Measurements from ENCODE around the gene TRAPPC8. TPM values are rescaled to one million over a fixed set of nuclear protein-coding genes. Genes with fewer than 3 reads are reported as not detected.

The TRAPPC8 gene
- total RNA-seq, 4 donors from 2014 or later: 15.5 to 38.1 (median 31.2) TPM

DNA sequence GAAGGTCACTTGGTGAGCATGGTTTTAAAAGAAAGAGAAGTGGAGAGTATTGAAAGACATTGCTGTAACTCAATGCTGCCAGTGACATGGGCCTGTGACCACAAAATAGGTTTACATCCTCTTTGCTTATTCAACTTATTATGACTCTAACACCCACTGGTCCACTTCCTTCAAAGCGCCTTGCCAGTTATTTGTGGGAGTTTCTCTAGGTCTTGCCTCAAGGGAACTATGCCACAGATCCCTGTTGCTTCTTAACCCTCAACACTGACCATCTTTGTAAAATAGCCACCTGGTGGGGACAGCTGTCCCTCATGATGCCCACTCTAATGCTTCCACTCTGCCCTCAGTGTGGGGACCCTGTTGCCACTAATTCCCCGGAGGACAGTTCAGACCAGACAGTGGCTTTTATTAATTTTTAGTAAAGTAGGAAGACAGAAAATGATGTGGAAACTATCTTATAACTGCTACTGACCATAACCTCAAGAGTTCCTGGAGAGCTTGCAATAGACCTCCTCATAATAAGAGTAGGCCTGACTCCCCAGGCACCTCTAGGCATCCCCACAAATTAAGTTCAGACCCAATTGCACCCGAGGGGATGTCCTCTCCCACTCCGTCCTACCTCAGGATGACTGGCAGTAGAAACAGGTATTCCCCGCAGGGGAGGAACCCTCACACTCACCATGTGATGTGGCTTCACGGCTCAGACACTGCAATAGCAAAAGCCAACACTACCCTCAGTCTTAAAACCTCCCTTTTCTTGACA is 150.9 kb downstream of the TRAPPC8 start:
- TF ChIP-seq POLR2A (IDR thresholded peaks at IDR 0.05): no peak
- TF ChIP-seq, protein P1, sequence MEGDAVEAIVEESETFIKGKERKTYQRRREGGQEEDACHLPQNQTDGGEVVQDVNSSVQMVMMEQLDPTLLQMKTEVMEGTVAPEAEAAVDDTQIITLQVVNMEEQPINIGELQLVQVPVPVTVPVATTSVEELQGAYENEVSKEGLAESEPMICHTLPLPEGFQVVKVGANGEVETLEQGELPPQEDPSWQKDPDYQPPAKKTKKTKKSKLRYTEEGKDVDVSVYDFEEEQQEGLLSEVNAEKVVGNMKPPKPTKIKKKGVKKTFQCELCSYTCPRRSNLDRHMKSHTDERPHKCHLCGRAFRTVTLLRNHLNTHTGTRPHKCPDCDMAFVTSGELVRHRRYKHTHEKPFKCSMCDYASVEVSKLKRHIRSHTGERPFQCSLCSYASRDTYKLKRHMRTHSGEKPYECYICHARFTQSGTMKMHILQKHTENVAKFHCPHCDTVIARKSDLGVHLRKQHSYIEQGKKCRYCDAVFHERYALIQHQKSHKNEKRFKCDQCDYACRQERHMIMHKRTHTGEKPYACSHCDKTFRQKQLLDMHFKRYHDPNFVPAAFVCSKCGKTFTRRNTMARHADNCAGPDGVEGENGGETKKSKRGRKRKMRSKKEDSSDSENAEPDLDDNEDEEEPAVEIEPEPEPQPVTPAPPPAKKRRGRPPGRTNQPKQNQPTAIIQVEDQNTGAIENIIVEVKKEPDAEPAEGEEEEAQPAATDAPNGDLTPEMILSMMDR (IDR thresholded peaks at IDR 0.05): no peak
- no peak overlapping the region for H3K4me3 ChIP-seq
- H3K27ac ChIP-seq: no peak overlapping the region
- no peaks in the 10 kb centered on the region for H3K4me1 ChIP-seq
- DNase-seq: no peak
- H3K27me3 ChIP-seq: no peaks in the 10 kb centered on the region
- intact Hi-C loops (cut with DNase I): no loop called here
- WGBS, 2 donors: 76 to 86% methylated on average over 6 of the region's 6 CpGs
- H3K36me3 ChIP-seq: no peaks in the 10 kb centered on the region
- no peaks in the 10 kb centered on the region for H3K9me3 ChIP-seq

- Histone ChIP-seq H3K9me3 (no peaks in the 10 kb centered on the region), H3K4me1 (no peaks in the 10 kb centered on the region), H3K4me3 (no peak overlapping the region), H3K27me3 (no peaks in the 10 kb centered on the region), H3K27ac (no peak overlapping the region), H3K36me3 (no peaks in the 10 kb centered on the region)
- intact Hi-C loops (cut with DNase I): no loop called here
- DNase-seq: no peak
- WGBS, 2 donors: 80 to 85% methylated on average over 9 to 10 of the region's 10 CpGs
- TF ChIP-seq POLR2A (IDR thresholded peaks at IDR 0.05): no peak
- TF ChIP-seq, protein P1 (IDR thresholded peaks at IDR 0.05): no peak
Observed at GRCh38 chr18:31789409-31789808, 153.5 kb downstream of the TRAPPC8 start.

DNA sequence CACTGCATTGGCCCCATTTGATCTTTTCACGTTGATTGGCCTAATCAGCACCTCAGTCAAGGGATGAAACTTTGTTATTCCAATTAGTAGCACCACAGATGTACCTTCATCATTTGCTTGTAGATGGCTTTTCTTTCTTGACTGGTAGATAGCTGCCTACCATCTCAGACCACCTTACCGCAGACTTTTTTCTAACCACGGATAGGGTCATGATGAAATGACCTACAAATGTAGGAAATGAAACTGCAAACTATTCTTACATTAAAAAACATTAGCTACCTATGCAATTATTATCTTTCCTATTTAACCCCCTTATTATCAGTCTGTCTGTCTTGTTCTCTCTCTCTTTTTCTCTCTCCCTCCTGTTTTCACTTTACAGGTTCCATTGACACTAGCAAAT is 159.9 kb downstream of the TRAPPC8 start:
- H3K9me3 ChIP-seq: peaks cover 0 to 21% (median 7%) of the 10 kb centered on the region in 3 donors
- H3K36me3 ChIP-seq: no peaks in the 10 kb centered on the region
- H3K27me3 ChIP-seq: no peaks in the 10 kb centered on the region
- no peak for DNase-seq
- WGBS, 2 donors: 63 to 81% methylated on average over 3 of the region's 3 CpGs
- H3K4me3 ChIP-seq: no peak overlapping the region
- no peak overlapping the region for H3K27ac ChIP-seq
- no peak for TF ChIP-seq POLR2A (IDR thresholded peaks at IDR 0.05)
- TF ChIP-seq, protein P1 (IDR thresholded peaks at IDR 0.05): no peak
- H3K4me1 ChIP-seq: no peaks in the 10 kb centered on the region
- intact Hi-C loops (cut with DNase I): no loop called here

Small RNA genes lying within 50 kb of the gene (small RNA-seq; reads per million reads assigned to genes)
- 0 reads per million in 4 donors for gene RNU6-1050P

Other genes with a start within 250 kb of the TRAPPC8 start
- not detected for gene SLC25A52, start 182.2 kb downstream of the TRAPPC8 start, total RNA-seq
- gene RNF125, start 75.7 kb upstream of the TRAPPC8 start, total RNA-seq: 10 to 100 TPM in 1 of 4 donors, 1 to 10 TPM in 2, under 1 TPM in 1; 0.87 to 10.7 (median 3.2) TPM
- gene RNF138, start 148.7 kb upstream of the TRAPPC8 start, total RNA-seq: 10 to 100 TPM; 13.2 to 28.6 (median 15.4) TPM
- gene MEP1B, start 246.9 kb upstream of the TRAPPC8 start, total RNA-seq: not detected

Data from esophagus squamous epithelium (tissue), 5 donors.